NCI-H1105 treated with DMSO at 0.1 percent for 48 hours (cell line): Measurements from ENCODE around the gene PDS5A.
"Not testable (repeated sequence)": the region's sequence is repeated elsewhere in the genome, so short reads cannot be mapped to it uniquely, and the experiment has no call there.

Experiments used
- DNase-seq: peaks from one replicate; lab custom pipeline; 2025; lab: John Stamatoyannopoulos, UW

Gene PDS5A

DNA sequence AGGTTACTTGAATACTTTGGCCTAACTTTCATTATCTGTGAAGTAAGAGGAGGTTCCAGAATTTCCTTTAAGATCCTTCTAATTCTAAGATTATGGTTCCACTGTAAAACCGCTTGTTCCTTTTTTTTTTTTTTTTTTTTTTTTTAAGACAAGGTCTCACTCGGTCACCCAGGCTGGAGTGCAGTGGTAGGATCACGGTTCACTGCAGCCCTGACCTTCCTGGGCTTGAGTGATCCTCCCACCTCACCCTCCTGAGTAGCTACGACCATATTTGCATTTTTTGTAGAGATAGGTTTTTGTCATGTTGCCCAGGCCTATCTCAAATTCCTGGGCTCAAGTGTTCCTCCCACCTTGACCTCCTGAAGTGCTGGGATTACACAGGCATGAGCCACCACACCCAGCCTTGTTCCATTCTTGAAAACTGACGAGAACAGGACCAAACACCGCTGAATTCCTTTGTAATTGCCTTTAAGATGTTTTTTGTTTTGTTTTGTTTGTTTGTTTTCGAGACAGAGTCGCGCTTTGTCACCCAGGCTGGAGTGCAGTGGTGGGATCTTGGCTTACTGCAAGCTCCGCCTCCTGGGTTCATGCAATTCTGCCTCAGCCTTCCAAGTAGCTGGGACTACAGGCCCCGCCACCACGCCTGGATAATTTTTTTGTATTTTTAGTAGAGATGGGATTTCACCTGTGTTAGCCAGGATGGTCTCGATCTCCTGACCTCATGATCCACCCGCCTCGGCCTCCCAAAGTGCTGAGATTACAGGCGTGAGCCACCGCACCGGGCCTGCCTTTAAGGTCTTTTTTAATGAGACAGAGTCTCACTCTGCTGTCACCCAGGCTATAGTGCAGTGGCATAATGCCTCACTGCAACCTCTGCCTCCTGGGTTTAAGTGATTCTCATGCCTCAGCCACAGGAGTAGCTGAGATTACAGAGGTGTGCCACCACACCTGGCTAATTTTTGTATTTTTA, 6.8 kb downstream of the PDS5A start:
- DNase-seq = no peak

DNA sequence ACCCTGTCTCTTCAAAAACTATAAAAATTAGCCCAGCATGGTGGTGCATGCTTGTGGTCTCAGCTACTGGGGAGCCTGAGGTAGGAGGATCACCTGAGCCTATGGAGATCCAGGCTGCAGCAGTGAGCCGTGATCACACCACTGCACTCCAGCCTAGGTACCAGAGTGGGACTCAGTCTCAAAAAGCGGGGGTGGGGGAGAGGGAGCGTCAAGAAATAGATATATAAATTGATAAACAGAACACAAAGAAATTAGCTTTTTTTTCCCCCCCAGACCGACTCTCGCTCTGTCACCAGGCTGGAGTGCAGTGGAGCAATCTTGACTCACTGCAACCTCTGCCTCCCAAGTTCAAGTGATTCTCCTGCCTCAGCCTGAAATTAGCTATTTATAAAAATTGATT, 14.1 kb downstream of the PDS5A start:
- DNase-seq = no peak

DNA sequence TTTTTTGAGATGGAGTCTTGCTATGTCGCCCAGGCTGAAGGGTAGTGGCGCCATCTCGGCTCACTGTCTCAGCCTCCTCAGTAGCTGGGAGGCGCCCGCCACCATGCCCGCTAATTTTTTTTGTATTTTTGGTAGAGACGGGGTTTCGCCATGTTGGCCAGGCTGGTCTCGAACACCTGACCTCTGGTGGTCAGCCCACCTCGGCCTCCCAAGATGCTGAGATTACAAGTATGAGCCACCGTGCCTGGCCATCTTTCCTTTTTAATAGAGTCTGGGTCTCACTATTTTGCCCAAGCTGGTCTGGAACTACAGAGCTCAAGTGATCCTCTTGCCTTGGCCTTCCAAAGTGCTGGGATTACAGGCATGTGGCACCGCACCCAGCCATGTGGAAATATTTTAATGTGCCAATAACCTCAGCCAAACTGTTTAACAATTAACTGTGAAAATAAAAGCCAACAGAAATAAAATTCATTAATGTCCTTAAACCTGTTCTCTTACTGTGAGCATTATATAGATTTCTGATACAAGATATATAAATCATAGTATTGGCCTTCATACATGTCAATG, 16.3 kb downstream of the PDS5A start:
- DNase-seq = no peak

DNA sequence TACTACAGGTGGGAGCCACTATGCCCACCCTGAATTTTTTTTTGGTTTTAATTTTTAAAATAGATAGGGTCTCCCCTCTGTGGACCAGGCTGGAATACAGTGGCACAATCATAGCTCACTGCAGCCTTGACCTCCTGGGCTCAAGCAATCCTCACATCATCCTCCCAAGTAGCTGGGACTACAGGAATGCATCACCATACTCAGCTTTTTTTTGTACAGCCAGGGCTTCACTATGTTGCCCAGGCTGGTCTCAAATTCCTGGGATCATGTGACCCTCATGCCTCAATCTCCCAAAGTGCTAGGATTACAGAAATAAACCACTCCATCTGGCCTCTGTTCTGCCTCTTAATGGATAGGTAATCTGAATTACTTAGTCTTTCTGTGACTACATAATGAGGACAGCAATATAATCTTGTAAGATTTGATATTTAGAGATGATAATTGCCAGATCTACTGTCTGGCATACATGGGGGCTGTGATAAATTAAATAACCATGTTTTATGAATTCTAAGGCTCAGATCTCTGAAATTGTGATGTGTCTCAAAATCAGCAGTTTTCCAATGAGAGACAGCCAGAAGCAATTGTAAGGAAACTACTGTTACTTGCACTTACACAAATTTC, 26.7 kb downstream of the PDS5A start:
- no peak for DNase-seq

DNA sequence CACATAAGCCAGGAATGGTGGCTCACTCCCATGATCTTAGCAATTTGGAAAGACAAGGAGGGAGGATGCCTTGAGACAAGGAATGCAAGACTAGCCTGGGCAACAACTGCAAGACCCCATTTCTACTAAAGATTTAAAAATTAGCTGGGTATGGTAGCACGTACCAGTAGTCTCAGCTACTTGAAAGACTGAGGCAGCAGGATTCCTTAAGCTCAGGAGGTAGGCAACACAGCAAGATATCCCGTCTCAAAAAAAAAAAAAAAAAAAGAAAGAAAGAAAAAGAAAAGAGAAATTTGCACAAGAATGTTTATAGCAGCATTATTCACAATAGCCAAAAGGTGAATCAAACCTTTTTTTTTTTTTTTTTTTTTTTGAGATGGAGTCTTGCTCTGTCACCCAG, 29.7 kb downstream of the PDS5A start:
- no peak for DNase-seq

DNA sequence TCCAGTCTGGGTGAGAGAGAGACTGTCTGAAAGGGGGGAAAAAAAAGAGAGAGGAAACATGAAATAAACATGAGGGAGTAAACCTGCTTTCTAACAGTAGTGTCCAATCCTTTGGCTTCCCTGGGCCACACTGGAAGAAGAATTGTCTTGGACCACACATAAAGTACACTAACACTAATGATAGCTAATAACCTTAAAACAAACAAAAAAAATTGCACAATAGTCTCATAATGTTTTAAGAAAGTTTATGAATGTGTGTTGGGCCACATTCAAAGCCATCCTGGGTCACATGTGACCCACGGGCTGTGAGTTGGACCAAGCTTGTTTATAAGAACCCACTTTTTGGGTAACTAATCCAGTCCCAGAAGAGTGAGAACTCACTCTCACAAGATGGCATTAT, 30.3 kb downstream of the PDS5A start:
- DNase-seq = no peak

DNA sequence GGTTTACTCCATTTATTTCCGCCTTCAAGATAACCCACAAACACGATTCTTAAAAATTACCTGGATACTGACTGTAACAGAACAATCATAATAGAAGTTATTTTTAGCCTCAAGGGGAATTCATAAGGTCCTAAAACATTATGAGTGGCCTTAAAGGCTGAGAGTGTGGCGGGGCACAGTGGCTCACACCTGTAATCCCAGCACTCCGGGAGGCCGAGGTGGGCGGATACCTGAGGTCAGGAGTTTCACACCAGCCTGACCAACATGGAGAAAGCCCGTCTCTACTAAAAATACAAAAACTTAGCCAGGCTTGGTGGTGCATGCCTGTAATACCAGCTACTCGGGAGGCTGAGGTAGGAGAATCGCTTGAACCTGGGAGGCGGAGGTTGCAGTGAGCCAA, 33.5 kb downstream of the PDS5A start:
- not testable (repeated sequence) for DNase-seq

DNA sequence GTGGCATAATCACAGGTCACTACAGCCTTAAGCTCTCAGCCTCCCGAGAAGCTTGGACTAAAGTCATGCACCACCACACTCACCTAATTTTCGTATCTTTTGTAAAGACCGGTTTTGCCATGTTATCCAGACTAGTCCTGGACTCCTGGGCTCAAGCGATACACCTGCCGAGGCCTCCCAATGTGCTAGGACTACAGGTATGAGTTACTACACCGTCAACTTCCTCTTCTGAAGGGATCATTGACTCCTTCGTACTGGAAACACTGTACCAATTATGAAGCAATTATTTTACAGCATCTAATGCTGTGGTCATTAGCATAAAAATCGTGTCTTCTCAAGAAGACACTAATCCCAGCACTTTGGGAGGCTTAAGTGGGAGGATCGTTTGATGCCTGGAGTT, 35.2 kb downstream of the PDS5A start:
- no peak for DNase-seq

DNA sequence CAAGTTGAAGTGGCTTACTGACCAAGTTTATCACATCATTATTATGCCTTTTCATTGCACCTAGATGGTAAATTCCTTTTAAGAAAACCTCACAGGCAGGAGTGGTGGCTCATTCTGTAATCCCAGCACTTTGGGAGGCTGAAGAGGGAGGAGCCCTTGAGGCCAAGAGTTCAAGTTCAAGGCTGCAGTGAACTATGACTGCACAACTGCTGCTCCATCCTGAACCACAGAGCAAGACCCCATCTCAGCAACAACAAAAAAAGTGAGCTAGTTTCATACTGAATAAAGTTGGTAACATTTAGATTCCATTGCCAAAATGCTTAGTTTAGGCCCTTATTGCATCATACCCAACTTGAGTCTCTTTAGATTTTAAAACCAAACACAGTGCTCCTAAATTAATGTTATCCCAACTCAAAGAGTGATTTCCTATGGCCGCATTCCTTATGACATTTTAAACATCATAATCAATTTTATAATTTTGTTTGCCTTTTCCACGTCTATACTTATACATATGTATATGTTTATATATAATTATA, 36.0 kb downstream of the PDS5A start:
- no peak for DNase-seq

DNA sequence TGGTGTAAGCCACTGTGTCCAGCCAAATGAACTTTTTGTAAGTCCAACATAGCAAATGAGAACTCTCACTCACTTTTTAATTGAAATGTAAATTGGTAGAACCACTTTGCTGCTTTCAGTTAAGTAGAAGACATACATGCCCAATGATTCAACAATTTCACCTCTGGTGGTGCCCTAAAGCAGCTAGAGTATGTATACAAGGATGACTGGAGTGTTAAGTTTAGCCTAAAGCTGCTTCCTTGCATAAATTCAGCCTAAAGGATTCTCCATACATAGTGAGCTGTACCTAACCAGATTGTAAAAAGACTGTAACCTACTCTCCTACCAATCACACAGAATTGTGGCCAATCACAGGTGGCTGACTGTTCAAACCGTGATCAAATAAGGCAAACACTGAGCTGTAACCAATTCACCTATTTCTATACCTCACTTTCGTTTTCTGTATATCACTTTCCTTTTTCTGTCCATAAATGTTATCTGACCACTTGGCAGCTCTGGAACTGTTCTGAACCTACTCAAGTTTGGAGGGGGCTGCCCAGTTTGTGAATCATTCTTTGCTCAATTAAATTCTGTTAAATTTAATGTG, 39.9 kb downstream of the PDS5A start:
- DNase-seq = no peak

DNA sequence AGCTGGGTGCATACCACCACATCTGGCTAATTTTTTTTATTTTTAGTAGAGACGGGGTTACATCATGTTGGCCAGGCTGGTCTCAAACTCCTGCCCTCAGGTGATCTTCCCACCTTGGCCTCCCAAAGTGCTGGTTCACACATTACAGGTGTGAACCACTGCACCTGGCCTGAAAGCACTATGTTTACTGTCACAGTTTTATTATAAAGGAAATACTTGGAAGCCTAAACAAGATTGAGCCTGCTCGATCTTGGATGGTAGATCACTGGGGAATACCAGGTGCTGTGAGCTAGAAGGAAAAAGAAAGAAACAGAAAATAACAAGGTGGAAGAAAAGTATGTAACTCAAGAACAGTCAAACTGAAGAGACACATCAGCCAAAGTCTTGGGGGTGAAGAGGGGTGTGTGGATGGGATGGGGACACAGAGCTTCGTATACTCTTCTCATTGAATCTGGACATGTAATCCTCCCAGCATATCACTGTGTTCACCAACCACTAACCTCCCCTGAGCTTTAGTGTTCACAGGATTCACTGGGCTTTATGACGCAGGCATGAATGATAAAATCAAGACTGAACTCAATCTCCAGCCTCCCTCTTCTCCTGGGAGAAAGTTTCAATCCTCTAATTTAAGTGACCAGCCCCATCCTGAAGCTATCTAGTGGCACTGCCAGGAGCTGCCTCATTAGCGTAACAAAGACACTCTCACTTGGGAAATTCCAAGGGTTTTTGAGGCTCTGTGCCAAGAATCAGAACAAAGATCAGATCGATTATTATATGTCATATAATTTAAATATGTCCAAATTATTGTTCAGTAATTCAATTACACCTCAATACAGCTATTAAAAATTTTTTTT, 40.9 kb downstream of the PDS5A start:
- no peak for DNase-seq

DNA sequence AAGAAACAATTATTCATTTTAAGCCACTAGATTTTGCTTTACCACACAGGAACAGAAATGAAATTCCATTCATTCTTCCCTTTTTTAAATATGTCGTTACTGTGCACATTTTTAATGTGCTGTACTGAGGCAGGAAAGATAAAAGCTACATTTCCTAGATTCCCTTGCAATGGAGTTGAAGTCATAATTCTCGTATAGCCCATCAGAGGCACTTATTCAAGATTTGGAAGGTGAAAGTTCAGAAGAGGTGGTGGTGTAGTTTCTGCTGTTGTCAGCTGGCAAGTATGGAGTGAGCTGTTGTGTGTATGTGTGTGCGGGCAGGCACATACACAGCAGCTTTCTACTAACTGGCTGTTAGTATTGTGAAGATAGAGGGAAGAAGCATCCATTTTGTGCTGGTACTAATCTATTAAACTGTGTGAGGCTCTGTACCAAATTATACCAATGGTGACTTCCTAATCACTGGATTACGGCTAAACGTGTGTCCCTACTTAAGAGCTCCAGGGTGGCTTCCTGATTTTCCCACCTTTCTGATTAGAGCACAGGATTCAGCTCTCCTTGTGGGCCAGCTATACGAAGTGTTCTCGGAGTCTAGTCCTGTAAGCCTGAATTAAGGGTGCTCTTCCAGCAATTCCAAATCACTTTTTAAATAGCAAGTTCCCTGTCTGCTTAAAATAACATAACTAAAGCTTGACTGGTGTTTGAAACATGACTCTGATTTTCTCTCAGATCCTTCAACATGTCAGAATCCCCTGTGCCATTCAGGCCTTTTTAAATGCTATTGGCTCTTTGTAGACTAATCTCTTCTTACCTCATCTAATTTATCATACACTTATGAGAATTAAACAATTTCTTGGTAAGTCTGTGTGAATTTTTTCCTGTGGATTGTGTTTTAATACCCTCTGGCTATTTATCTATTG, 43.8 kb downstream of the PDS5A start:
- DNase-seq = no peak

DNA sequence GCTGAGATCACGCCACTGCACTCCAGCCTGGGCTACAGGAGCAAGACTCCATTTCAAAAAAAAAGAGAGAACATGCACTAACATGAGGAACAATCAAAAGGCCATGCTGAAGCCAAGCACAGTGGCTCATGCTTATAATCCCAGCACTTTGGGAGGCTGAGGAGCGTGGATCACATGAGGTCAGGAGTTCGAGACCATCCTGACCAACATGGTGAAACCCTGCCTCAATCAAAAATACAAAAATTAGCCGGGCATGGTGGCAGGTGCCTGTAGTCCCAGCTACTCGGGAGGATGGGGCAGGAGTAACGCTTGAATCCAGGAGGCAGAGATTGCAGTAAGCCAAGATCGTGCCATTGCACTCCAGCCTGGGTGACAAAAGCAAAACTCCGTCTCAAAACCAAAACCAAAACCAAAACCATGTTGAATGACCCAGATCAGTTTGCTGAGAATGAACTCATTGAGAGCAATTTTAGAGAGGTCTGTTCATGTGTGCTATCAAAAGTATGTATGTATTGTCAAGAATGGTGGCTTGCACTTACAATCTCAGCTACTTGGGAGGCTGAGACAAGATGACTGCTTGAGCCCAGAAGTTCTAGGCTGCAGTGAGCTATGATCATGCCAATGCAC, 44.8 kb downstream of the PDS5A start:
- DNase-seq = no peak

DNA sequence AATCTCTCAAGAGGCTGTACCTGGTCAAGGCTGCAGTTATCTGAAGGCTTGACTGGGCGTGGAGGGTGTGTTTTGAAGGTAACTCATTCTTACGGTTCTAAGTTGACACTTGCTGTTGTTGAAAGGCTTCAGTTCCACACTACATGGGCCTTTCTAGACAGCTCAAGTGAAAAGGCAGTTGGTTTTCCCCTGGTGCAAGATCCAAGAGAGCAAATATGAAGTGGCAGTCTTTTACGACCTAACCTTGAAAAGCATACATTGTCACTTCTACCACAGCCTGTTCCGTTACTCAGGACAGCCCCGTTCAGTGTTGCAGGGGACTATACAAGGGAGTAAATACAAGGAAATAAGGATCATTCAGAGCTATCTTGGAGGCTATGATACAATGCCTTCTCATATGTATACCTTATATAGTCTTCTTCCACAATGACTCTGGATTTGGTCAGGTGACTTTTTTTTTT, 46.2 kb downstream of the PDS5A start:
- no peak for DNase-seq

DNA sequence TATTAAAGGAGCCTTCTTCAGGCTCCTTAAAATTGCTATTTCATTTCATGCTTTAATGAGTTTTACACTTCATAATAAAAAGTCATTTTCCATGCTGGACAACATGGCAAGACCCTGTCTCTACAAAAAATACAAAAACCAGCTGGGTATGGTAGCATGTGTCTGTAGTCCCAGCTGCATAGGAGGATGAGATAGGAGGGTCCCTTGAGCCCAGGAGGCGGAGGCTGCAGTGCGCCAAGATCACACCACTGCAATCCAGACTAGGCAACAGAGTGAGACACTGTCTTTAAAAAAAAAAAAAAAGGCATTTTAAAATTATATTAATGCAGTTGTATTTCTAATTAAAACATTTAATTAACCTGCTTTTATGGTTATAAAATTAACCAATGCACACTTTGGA, 49.2 kb downstream of the PDS5A start:
- no peak for DNase-seq

DNA sequence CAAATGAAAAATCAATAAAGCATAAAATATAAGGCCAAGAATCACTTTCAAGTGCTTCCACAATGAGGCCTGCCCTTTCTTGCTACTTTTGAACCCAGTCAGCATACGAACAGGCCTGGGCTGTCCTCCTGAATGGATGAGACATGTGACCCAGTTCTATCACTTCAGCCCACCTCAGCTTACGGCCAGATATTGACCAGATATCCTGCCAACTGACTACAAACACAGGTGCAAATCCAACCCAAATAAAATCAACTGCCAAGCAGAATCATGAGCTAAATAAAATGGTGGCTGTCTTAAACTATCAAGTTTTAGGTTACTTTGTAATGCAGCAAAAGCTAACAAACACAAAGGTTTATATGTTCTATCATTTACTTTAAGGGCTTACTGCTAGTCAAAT, 53.7 kb downstream of the PDS5A start:
- no peak for DNase-seq

DNA sequence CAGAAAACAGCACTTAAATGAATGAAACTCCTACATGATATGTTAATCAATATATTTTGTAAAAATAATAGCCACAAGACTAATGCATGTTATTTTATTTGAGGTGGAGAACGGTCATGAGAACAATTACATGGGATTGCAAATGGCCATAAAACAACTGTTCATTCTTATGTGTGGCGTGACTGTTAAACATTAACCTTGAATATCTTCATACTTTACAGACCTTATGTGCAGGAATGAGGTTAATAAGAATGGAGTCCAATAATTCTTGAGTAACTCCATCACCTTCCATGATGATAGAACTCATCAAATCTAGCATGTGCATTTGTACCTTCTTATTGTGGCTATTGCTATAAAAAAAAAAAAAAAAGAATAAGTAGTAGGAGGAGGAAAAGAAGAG, 55.3 kb downstream of the PDS5A start:
- no peak for DNase-seq

DNA sequence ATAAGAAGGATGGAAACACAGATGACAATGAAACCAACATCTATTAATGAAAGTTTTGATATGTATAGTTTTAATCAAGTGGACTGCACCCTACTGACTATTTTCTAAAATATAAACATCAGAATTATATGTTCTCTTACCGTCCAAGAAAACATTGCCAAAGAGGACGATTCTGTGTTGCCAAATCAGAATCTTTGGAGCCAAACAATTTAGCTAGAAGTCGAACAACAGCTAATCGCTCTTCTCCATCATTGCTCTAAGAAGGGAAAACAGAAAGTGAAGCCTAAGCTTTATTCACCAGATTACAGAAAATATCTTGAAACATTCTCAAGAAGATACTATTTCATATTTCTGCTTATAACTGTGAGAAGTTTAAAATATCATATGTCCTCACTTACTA, 64.2 kb downstream of the PDS5A start:
- DNase-seq = no peak

DNA sequence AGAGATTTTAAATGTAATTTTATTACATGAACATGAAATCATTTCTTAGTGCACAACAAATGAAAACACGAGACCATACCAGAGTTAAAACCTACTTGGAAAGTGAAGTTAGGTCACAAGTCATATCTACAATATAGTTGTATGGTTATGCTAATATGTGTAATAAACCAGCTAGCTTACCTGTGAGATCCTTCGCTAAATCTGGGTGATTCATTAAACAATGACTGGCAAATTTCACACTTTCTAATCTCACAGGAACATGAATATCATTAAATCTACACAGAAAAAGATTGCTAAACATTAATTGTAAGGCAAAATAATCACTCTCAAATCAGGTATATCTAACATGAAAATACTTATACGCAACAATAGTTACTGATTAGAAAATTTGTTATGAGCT, 67.6 kb downstream of the PDS5A start:
- DNase-seq = no peak

DNA sequence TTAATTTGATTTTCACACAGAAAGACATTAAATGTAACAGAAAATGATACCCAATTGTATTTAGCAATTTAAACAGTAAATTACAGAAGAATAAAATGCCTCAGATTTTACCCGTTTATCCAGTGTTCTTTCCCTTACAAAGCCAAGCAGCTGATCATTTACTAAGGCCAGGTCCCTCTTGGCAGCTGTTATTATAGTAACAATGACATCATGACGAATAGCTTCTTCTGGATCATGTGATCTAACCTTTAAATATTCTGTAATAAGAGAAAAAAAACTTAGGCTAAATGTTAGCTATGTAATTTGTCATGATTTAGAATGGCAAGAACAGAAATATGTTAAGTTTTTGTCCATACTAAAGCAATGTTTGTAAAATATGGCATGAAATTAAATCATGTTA, 69.4 kb downstream of the PDS5A start:
- no peak for DNase-seq
